ENCODE measurements around the gene R3HDM2. TPM values are rescaled to one million over a fixed set of nuclear protein-coding genes. Genes with fewer than 3 reads are reported as not detected.

The R3HDM2 gene
- total and polyA plus RNA-seq, 4 donors, result 7.4 to 28.9 (median 15.1) TPM

GRCh38 chr12:57244312-57244696, 186.5 kb downstream of the R3HDM2 start:
- no peak overlapping the region for H3K4me3 ChIP-seq (ENCODE audit: low read depth in 1 of 3, low read length in 3 of 3)
- peaks cover 12 to 42% (median 27%) of the 10 kb centered on the region in 4 donors for H3K4me1 ChIP-seq (ENCODE audit: control insufficient read depth in 4 of 4, insufficient read depth in 4 of 4, low read length in 3 of 4)
- TF ChIP-seq CTCF (IDR thresholded peaks at IDR 0.05; ENCODE audit: low read depth, low read length, missing input control), result no peak
- TF ChIP-seq JUND (IDR thresholded peaks at IDR 0.05), result no peak
- no peak for TF ChIP-seq MAX (IDR thresholded peaks at IDR 0.05)
- TF ChIP-seq RXRA (IDR thresholded peaks at IDR 0.05), result no peak
- DNase-seq (ENCODE audit: low spot score), result no peak
- H3K27ac ChIP-seq (ENCODE audit: low read depth in 1 of 2, low read length in 2 of 2), result no peak overlapping the region
- H3K36me3 ChIP-seq (ENCODE audit: control insufficient read depth in 4 of 4, insufficient read depth in 3 of 4, low read depth in 1 of 4, low read length in 3 of 4), result no peaks in the 10 kb centered on the region
- 86% methylated on average over 6 of the region's 6 CpGs for WGBS
- no peak overlapping the region for H3K9ac ChIP-seq (ENCODE audit: low read depth in 1 of 2, low read length in 2 of 2)
- H3K9me3 ChIP-seq (ENCODE audit: control insufficient read depth in 4 of 4, low read length in 3 of 4), result no peaks in the 10 kb centered on the region
- peaks cover 0 to 11% (median 0%) of the 10 kb centered on the region in 4 donors for H3K27me3 ChIP-seq (ENCODE audit: control insufficient read depth in 4 of 4, insufficient read depth in 4 of 4, low read length in 3 of 4)

GRCh38 chr12:57243521-57244311, 187.1 kb downstream of the R3HDM2 start:
- peak; percentile 82 for DNase-seq (ENCODE audit: low spot score)
- peaks cover 14 to 44% (median 29%) of the 10 kb centered on the region in 4 donors for H3K4me1 ChIP-seq (ENCODE audit: control insufficient read depth in 4 of 4, insufficient read depth in 4 of 4, low read length in 3 of 4)
- no peak overlapping the region for H3K27ac ChIP-seq (ENCODE audit: low read depth in 1 of 2, low read length in 2 of 2)
- TF ChIP-seq RAD21 (IDR thresholded peaks at IDR 0.05) (peak; percentile 79 to 86), CTCF (IDR thresholded peaks at IDR 0.05; ENCODE audit: low read depth, low read length, missing input control) (peak; percentile 71), MAX (IDR thresholded peaks at IDR 0.05) (no peak), HNF4A (conservative IDR thresholded peaks at IDR 0.05) (no peak), GABPA (IDR thresholded peaks at IDR 0.05 in 1 of 2, conservative IDR thresholded peaks at IDR 0.05 in 1 of 2) (no peak), HNF4G (IDR thresholded peaks at IDR 0.05) (no peak), REST (IDR thresholded peaks at IDR 0.05) (no peak)
- no peak overlapping the region for H3K9ac ChIP-seq (ENCODE audit: low read depth in 1 of 2, low read length in 2 of 2)
- H3K4me3 ChIP-seq (ENCODE audit: low read depth in 1 of 3, low read length in 3 of 3), result peak overlapping the region in 1 of 3 donors; percentile 38
- H3K36me3 ChIP-seq (ENCODE audit: control insufficient read depth in 4 of 4, insufficient read depth in 3 of 4, low read depth in 1 of 4, low read length in 3 of 4), result no peaks in the 10 kb centered on the region
- 15% methylated on average over 41 of the region's 41 CpGs for WGBS
- H3K9me3 ChIP-seq (ENCODE audit: control insufficient read depth in 4 of 4, low read length in 3 of 4), result no peaks in the 10 kb centered on the region
- H3K27me3 ChIP-seq (ENCODE audit: control insufficient read depth in 4 of 4, insufficient read depth in 4 of 4, low read length in 3 of 4), result peaks cover 0 to 11% (median 0%) of the 10 kb centered on the region in 4 donors

All from liver (tissue), 9 donors.